ENCODE measurements around the gene SNN.

SNN gene

DNA sequence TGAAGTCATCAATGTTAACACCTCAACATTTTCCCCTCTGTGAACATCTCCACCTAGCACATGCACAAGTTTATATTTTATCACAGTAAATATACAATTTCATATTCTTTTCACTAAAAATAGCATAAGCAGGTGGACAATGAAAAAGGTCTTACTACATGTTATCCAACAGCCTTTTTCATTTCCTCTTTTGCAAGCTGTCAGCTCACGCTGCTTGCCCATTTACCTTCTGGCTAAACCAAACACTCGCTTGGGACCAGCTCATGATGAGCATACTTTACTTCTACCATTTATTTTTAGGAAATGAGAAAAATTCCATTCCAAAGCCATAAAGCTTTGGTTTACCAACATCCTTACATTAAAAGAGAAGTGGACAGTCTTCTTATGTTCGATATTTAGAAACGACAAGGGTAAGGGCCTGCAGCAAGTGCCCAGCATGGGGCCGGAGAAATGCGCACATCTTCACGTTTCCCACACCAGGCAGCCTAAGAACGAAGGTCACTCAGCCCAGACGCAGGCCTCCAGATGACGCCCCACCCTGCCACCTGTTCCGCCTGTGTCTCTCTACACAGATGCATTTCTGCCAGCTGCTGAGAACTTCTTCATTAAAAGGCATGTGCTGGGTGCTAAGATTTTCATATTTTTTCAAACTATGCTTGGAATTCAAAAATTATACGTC, 13.9 kb downstream of the SNN start:
- no peak for DNase-seq

DNA sequence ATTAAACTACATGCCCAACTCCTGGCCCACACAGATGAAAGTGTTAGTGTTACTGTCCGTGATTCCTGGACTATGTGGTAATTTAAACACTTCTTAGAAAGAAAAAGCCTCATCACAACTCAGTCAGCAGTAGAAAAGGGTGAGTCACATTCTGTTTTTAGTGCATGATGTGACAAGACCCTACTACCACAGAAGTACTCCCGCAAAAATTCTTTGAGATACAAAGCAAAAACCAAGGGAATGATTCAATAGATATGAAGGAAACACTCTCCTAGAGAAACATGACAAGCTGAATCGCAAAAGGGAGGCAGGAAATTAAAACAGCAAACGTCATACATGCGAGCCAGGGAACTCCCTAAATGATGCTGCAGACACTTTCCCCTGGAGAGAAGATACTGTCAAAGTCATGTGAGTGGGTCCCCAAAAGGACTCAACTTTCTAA, 14.4 kb downstream of the SNN start:
- no peak for DNase-seq

DNA sequence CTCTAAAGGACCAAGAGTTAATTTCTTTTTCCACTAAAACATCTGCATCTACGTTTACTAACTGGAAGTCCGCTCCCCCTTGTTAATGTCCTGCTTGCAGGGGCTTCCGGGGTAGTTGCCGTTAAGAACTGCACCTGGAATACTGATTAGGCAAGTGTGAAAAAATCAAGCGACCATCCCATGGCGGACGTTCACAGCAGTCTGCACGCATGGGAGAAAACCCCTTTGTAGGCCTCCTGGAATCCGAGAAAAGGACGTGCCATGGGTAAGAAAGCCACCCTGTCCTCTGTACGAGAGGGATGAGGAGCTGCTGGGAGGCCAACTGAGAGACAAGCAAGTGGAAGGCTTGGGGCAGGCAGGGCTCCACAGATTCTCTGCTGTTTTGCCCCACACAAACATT, 14.9 kb downstream of the SNN start:
- DNase-seq: no peak

DNA sequence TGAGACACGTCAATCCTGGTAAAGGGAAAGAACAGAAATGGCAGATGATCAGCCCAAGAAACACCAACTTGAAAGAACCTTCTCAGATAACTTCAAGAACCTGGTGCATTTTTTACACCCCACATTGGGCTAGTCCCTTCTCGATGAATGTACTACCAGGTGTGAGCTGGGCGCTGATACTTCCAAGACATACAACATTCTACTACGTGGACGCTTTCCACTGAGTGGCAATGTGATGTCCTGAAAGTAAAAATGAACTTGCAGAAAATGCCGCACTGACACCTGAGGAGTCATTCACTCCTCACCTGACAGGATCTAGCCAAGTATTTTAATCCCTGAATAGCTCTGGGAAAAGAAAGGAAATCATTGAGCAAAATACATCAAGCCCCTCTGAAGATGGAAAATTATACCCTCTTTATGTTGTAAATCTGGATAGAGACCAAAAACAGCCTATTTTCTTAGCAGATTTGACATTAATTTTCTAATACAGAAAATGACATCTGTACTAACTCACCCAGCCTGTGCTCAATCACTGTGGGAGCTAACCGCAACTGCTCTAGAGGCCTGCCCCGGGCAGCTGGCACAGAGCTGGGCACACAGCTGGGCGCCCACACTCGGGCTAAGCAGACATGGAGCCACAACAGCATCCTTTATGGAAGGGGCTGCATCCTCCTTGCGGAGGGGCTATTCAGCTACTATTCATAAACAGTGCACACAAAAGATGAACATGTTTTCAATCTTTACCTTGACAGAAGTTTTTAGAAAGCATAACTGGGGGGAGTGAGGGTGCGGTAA, 16.2 kb downstream of the SNN start:
- DNase-seq: no peak

DNA sequence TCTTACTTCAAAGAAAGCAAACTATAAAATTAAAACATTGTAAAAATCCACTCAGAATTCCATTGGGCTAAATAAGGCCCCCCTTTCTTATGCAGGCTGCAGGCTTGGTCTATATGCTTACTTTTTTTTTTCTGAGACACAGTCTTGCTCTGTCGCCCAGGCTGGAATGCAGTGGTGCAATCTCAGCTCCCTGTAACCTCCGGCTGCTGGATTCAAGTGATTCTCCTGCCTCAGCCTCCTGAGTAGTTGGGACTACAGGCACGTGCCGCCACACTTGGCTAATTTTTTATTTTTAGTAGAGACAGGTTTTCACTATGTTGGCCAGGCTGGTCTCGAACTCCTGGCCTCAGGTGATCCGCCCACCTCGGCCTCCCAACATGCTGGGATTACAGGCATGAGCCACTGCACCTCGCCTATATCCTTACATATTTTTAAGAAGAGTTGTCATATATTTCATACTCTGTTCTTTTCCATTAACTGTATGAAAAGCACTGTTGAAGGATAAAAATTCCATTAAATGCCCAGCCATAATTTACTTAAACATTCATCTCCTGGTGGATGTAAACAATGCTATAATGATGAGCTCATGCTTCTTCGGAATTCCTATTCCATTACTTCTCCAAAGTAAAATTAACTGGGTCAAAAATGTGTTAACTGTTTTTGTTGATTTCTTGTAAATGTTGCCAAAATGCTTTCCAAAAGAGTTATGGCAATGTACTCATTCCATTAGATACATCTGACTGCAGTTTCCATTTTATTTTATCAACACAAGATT, 17.8 kb downstream of the SNN start:
- DNase-seq: no peak

DNA sequence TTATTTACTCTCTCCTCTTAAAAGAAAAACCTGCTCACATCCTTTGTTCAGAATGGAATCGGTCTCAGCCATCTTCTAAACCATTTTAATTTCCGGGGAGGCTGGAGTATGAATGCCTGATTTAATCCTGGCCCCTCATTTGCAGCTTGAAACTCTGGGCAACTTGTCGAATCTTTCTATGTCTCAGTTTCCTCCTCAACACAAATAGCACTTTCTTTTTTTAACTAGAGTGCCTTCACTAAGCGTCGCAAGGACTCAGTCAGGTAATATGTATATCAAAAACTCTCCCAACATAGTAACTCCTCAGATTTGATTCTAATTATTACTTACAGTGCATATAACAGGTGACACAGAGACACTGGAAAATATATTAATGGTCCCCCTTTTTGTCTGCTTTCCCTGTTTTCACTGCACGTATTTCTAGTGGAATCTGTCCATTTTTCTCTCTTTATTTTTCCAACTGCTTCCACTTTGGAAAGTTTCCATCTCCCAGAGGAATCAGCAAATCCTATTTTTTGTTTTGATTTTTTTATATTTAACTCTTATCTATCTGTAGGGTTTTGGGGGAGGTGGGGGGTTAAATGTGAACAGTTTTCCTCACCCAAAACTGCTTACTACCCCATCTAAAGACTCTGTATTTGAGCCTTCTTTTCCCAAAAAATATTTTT, 18.6 kb downstream of the SNN start:
- no peak for DNase-seq

DNA sequence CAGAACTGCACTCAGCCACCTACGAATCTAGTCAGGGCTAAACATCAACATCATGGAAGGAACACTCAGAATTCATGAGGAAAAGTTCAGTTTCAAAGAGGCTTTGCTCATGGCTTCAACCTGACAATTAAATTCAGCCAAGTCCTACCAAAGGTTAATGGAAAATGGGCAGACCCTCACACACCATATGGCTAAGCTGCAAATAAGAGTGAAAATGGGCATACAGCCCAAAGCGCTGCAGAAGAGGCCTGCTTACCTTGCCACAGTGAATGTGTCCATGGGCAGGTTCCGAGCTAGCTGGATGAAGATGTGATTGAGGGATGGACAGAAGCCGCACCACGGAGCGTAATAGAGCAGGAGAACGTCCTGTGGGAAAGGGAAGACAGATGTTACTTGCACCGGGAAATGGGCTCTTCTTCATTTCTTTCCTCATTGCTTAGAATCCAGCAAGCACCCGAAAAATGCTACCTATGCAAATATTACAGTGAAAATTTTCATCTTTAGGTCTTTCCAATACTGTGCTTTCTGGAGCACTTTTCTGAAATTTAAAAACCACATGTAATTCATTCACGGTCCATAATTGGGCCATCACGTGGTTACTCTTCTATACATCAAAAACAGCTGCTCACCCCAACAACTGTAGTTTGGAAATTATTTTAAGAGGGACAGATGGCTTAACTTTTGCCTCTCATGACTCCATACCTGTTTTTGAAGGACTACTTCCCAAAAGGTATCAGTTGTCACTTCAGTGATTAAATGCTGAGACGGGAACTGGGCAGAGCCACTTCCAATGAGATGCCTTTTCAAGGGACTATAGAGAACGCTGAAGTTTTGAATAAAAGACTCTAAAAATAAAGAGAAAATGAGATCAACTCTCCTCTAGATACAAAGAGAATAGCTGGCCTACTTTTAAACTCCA, 19.6 kb downstream of the SNN start:
- no peak for DNase-seq

DNA sequence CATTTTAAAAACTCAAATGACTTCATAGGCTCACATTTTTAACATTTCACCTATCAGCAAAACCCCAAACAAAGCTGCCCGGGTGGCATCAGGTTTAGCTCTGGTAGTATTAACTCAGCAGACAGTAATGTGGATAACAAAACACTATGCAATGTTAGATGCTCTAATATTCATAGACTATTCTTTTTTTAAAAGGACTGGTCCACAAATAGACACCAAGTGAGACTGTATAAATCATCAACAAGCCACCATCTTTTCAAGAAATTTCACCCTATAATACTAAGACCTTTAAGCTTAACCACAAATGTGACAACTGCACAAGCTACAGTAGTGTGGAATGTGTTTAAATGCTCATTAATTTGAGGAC, 20.2 kb downstream of the SNN start:
- no peak for DNase-seq

DNA sequence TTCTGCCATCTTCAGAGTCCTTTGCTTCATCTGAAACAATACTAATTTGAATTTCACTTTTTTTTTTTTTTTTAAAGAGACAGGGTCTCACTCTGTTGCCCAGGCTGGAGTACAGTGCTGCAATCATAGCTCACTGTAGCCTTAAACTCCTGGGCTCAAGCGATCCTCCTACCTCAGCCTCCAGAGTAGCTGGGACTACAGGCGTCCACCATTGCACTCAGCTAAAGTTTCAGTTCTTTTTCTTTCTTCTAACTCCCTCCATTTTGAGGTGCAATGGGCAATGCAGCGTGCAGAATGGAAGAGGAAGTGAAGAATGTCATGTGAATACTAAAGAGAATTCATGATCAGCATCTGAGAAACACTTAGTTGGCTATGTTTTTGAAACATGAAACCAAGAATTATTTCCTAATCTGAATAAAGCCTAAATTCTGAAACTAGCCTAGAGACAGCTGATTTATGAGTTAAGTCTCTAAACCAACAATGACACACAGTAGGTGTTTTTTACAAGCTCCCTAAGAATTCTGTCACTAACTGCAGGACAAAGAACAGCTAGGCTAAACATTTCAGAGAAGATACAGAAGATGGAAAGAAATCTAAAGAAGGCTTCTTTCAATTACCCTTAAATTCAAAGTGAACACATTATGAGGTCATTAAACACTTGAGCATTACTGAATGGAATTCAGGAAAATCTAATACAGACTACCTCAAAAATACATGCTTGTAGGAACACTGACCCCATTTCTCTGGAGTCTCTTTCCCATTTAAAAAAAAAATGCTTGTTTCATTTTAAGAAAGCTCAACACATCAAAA, 21.0 kb downstream of the SNN start:
- no peak for DNase-seq

DNA sequence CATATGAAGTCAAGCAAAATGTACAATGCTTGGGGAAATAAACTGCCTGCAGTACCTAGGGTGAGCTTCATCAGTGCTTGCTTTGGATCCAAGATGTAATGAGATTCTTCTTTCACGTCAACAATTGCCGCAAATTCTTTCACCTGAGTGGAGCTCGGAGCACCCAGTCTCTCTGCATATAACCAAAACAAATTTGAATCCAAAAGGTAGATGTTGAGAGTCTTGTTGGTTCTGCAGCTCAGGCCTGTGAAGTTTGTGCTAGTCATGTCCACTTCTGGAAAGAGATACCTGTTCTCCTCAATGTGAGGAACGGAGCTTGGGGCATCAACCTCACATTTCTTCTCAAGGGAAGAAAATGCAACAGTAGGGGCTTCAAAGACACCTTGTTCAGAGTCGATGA, 23.0 kb downstream of the SNN start:
- no peak for DNase-seq

DNA sequence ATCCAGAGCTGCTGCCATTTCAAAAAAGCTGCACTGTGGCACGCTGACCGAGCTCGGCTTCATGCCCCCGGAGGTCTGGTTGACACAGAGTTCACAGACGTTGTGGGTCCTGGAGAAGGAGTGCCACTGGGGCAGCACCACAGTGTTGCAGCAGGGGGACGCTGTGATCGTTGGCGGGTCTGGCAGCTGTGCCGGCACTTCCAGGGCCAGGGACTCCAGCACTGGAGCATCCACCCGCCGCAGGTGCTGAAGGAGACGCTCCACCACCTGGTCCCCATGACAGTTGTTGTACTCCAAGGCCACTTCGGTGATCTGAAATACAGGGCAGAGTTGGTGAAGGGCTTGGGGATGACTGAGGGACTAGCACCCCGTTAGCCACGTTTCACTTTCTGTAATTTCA, 23.5 kb downstream of the SNN start:
- DNase-seq: no peak

DNA sequence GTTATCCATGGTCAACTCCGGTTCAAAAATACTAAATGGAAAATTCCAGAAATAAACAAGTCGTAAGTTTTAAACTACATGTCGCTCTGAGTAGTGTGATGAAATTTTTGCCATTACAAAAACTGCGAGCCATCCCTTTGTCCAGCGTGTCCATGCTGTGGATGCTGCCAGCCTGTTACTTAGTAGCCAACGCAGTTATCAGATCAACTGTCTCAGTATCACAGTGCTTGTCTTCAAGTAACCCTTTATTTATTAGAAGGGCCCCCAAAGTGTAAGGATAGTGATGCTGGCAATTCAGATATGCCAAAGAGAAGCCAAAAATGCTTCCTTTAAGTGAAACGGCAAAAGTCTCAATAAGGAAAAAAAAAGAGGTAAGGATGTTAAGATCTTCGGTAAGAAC, 23.9 kb downstream of the SNN start:
- no peak for DNase-seq

DNA sequence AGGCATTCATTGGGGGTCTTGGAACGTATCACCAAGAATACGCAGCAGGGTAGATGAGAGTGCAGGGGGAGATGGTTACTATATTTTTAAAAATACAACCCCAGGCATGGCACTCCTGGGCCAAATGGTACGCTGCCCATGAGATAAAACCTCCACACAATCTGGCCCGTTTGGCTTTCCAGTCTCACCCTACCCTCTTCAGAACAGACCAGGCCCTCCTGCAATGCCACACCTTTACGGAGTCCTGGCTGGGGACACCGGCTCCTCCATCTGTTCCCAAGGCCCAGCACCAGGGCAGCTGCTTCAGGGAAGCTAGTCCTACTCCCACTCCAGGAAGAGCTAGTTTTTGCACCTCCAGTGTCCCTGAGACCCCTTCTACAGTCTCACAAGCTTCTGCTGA, 24.4 kb downstream of the SNN start:
- DNase-seq: no peak

DNA sequence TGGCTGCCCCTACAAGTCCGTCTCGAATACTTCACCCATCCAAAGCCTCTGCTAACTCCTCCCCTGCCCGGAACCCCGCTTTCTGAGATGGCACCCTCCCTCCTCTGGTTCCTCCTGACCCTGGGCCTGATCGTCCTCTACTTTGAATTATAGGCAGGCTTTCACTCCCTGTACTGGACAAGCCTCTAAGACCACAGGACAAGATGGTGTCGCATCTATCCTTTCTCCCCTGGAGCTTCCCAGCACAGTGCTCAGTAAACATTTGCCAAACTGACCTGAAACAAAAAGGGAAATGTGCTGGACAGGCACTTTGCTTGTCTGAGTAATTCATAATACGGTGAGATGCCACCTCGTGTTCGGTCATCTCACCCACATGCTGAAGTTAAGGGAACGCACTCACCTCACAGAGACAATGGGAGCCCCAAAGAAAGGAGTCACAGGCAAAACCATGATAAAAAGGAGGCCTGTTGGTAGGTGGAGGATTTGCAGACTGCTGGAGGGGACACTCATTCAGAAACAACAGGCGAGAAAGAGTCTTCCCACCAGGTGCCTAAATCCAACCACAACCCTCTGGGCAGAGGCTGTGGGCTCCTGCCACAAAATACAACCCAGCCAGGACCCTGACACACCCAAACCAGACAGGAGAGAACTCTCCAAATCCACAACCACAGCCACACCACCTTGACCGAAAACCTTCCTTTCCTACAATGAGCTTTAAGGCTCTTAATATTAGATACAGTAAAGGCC, 28.2 kb downstream of the SNN start:
- DNase-seq: no peak

DNA sequence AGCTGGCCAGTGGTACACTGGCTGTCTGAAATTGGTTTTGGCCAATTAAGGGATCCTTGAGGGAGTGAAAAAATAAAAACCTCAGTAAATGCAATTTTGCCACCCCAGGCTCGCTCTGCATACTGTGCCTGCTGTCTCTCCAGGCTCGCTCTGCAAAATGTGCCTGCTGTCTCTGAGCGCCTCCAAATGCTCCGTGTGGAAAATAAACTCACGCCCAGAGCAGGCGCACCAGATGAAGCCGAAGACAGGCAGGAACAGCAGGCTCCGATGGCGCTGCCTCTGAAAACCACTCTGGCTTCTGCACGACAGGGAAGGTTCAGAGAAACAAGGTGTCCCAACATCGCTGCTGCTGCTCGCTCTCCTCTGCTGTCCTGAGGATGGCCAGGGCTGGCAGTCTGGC, 29.1 kb downstream of the SNN start:
- DNase-seq: no peak

DNA sequence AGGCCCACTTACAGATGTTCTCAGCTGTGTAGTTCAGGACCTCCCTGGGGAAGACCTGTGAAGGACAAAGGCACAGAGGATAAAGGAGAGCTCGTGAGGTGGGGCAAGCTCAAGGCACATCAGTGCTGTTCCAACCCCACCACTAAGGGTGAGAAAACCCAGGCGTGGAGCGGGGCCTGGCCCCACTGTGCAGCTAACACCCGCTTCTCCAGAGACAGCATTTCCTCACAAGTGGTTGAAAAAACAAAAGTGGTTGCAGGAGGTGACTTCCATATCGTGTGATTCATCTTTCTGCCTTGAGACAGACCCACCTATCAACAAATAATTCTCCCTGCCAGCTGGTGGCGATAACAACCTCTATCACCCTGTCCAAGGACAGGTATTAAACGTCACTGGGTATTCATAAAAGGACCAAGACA, 30.0 kb downstream of the SNN start:
- DNase-seq: peak; percentile 51

DNA sequence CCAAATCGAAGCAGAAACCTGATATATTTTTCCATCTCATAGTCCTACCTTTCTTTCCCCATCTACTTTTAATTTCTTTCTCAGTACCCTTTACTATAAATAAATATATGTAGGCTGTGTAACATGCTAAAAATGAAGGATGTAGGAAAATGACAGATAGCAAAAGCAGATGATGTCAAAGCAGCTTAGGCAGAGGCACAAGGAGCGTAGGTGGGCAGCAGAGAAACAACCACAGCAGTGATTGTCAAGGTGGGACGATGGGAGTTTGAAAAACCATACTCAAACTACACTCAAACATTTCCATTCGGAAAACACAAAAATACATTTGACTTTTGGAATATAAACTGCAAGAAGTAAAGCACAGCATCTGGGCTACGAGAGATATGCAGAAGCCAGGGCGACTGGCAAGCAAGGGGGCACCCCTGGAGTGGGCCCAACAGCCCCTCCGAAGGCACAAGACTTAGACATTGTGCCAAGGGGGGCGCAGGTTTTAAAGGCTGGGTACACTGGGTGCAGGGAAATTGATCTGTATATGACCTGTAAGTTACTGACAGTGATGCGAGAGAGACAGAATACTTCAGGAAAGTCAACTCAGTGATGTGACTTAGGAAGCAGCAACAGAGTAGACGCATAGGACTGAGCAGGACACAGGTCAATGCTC, 31.1 kb downstream of the SNN start:
- no peak for DNase-seq

DNA sequence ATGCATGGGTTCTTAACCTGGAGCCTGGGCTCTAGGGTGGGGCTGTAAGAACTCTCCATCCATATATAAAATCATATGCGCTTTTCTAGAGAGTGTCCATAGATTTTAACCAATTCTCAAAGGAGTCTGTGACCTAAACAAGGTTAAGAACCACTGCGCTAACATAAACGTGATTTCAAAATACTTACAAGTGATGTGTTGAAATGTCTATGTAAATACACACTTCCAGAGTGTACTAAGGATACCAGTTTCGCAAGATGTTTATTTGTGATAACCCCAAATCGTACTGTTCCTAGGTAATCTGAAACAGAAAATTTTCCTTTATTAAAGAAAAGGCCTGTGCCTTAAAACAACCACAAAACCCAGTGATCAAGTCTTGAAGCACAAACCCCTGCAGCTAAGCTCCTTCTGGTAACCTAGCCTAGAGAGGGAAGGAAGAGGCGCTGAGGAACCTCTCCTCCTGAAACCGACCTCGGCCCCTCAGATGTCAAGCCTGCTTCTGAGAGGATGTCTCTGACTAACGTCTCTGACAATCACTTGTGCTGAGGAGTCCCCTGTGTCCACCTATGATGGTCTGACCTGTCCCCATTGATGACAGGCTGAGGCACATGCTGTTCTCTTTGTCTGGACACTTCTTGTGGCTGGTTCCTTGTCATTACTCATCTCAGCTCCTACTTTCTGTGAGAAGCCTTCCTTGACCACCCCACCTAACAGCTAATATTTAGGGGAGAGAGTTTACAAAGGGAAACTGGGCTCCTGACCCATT, 32.2 kb downstream of the SNN start:
- no peak for DNase-seq

DNA sequence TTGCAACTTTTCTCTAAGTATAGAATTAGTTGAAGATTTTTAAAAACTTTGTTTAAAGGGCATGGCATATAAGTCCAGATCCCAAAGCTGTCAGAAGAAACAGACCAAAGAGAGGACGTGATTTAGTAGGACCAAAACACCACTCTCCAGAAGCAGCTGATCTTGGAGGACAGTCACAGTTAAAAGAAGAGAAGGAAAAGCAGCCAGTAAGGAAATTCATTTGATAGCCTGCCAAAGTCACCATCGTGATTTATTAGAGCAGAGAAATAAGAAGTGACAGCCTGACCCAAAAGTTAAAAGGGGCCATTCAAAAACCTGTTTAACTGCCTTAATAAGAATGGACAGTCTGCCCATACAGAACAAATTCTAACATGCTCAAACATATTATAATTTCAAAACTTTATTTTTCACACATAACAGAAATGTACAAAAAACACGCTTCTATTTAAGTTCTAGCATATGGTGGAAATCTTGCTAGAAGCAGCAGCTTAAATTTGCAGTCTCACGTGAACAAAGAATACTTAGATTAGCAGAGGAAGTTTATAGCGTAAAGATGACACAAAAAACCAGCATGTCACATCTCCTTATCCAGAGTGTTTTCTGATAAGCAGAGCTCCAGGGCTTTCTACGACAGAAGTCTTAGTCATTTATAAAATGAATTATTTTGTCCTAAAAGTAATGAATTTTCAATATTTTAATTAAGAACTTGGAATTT, 37.2 kb downstream of the SNN start:
- no peak for DNase-seq
